Omental fat pad (tissue), 4 donors: Measurements from ENCODE around the gene GPRC5B. TPM values are rescaled to one million over a fixed set of nuclear protein-coding genes. Genes with fewer than 3 reads are reported as not detected.
A peak's percentile ranks its signal among the peaks of the same experiment; 100 is the strongest.

Source experiments
- ATAC-seq: fragments of 150-250 bp; one replicate; pipeline ENCODE4 v1.9.1; 2016; ENCODE audit warnings: mild to moderate bottlenecking, moderate library complexity; ENCODE audit not compliant: low FRiP score
- DNase-seq: peaks from one replicate; pipeline ENCODE4 v3.0.0-alpha.2; 2019; ENCODE audit warnings: low spot score
- total RNA-seq, 4 donors: library from RNA; depleted of rRNA; stranded (reverse); fragments of >200 nt; gene quantifications; one replicate each; pipeline ENCODE4 v1.1.0, GENCODE V29; 2016
- TF ChIP-seq, protein P1 (sequence below), 3 donors: fragments of 450-650 bp; IDR thresholded peaks; one replicate each; pipeline ENCODE4 v1.5.1; 2016 to 2017; ENCODE audit warnings: antibody characterized with exemption in 3 of 3, mild to moderate bottlenecking in 3 of 3, moderate library complexity in 2 of 3

GPRC5B gene
- total RNA-seq, 4 donors from 2014 or later: 15.4 to 36.3 (median 30.7) TPM

DNA sequence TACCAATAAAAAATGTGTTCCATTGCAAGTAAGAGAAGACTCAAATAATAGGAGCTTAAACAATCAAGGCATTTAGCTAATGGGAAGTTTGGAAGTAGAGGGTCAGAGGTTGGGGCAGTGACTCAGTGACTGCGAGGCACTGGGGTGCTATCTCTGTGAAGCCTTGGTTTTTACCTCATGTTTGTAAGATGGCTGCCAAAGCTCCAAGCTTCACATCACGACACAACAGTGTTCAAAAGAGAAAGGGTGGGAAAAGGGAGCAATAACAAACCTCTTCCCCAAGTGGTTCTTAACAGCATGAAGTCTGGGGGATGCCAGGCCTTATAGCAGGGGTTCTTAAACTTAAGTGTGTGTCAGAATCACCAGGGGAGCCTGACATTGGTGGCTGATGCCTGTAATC is 26.6 kb upstream of the GPRC5B start:
- DNase-seq (no peak), ATAC-seq (no peak)
- TF ChIP-seq, protein P1, sequence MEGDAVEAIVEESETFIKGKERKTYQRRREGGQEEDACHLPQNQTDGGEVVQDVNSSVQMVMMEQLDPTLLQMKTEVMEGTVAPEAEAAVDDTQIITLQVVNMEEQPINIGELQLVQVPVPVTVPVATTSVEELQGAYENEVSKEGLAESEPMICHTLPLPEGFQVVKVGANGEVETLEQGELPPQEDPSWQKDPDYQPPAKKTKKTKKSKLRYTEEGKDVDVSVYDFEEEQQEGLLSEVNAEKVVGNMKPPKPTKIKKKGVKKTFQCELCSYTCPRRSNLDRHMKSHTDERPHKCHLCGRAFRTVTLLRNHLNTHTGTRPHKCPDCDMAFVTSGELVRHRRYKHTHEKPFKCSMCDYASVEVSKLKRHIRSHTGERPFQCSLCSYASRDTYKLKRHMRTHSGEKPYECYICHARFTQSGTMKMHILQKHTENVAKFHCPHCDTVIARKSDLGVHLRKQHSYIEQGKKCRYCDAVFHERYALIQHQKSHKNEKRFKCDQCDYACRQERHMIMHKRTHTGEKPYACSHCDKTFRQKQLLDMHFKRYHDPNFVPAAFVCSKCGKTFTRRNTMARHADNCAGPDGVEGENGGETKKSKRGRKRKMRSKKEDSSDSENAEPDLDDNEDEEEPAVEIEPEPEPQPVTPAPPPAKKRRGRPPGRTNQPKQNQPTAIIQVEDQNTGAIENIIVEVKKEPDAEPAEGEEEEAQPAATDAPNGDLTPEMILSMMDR (IDR thresholded peaks at IDR 0.05): no peak

DNA sequence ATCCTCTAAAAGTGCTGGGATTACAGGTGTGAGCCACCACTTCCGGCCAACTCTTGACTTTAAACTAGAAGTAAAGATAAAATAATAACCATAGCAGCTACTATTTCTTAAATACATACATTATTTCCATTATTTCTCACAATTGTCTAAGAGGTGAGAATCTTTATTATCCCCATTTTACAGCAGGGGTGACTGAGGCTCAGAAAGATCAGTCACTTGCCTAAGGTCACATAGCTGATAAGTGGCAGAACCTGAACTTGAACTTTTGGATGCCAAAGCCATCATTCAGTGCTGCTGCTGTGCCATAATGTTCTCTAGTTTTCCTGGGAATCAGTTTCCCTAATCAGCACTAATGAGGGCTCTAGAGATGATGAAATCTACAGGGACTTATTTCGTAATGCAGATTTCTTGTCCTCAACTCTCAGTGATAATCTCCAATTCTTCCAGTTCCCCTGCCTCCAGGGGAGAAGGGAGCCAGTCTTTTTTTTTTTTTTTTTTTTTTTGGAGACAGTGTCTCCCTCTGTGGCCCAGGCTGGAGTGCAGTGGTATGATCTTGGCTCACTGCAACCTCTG is 25.2 kb upstream of the GPRC5B start:
- TF ChIP-seq, protein P1 (IDR thresholded peaks at IDR 0.05): no peak
- ATAC-seq (no peak), DNase-seq (no peak)

- DNase-seq: no peak
- TF ChIP-seq, protein P1 (IDR thresholded peaks at IDR 0.05): no peak
- ATAC-seq: no peak
Observed at GRCh38 chr16:19908921-19909320, 24.3 kb upstream of the GPRC5B start.

- peak; percentile 75 for ATAC-seq
- DNase-seq: no peak
- TF ChIP-seq, protein P1 (IDR thresholded peaks at IDR 0.05): peak in 1 of 3 donors; percentile 26
Observed at GRCh38 chr16:19907161-19907992, 22.7 kb upstream of the GPRC5B start.

DNA sequence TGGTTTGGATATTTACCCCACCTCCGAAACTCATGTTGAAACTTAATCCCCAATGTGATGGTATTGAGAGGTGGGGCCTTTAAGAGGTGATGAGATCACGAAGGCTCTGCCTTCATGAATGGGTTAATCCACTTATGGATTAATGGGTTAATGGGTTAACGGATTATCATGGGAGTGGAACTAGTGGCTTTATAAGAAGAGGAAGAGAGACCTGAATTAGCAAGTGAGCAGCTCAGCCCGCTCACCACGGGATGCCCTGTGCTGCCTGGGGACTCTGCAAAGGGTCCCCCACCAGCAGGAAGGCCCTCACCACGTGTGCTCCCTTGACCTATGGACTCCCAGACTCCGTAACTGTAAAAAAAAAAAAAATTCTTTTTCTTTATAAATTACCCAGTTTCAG is 16.5 kb upstream of the GPRC5B start:
- TF ChIP-seq, protein P1 (IDR thresholded peaks at IDR 0.05): no peak
- ATAC-seq: no peak
- no peak for DNase-seq

DNA sequence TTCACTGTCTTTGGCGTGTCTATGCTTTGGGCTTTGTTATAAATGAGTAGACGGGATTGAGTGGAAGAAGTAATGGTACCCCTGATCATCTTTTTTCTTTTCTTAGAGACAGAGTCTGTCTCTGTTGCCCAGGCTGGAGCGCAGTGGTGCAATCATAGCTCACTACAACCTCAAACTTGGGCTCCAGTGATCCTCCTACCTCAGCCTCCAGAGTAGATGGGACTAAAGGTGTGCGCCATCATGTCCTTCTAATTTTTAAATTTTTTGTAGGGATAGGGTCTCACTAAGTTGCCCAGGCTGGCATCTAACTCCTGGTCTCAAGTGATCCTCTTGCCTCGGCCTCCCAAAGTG is 14.9 kb upstream of the GPRC5B start:
- TF ChIP-seq, protein P1 (IDR thresholded peaks at IDR 0.05): no peak
- DNase-seq (no peak), ATAC-seq (no peak)
